K562 (cell line): Measurements from ENCODE around the gene ANKRD13D. TPM values are rescaled to one million over a fixed set of nuclear protein-coding genes. Genes with fewer than 3 reads are reported as not detected.

ENCODE experiments used
- ATAC-seq: fragments of 200-7000 bp; cut with Tn5 transposase; 3 replicates; pipeline ENCODE4 v1.9.1; 2020; ENCODE audit warnings: moderate library complexity
- BruUV-seq: library from RNA; stranded (reverse); fragments of 400-500 nt; replicated peaks from 2 replicates; lab custom pipeline; 2021; lab: Mats Ljungman, UMichigan
- CTCF ChIA-PET: fragments of 300-600 bp; formaldehyde crosslinking; extraction: SDS; loops from one replicate; lab custom pipeline; 2021; ENCODE audit warnings: low intra/inter-chr PET ratio; lab: Yijun Ruan, JAX
- POLR2A ChIA-PET: fragments of 300-600, 350-650 bp; sonication (Branson Sonifier 250); formaldehyde crosslinking; extraction: SDS; loops from one replicate; lab custom pipeline; 2021; ENCODE audit warnings: antibody characterized with exemption, inconsistent platforms; lab: Yijun Ruan, JAX
- DNase-seq, 4 experiments: peaks; one replicate each; pipeline versions ENCODE4 v3.0.0 to v3.0.0-alpha.2; 2011 to 2018; ENCODE audit warnings: low spot score in 3 of 4, mixed read lengths in 3 of 4; ENCODE audit errors: extremely low read depth in 1 of 4
- FAIRE-seq: peaks from 2 replicates; lab custom pipeline; 2011; peaks lifted over from hg19 to GRCh38; lab: Jason Lieb, UNC
- H2AFZ ChIP-seq: 2 replicates; pipeline ENCODE4 v1.6.0; 2011; ENCODE audit warnings: low read depth, low read length, control low read depth, inconsistent platforms
- H3K27ac ChIP-seq: fragments of 200-600 bp; 3 replicates; pipeline ENCODE4 v1.8.0; 2011; ENCODE audit warnings: low read depth, mild to moderate bottlenecking, control low read depth, inconsistent platforms, low read length, moderate library complexity, mixed read lengths; ENCODE audit errors: extremely low read depth
- H3K27me3 ChIP-seq, 2 experiments: fragments of 300-600 bp in 1 of 2; 2 replicates in 1 of 2; 3 replicates in 1 of 2; pipeline versions ENCODE4 v1.6.0 to v1.8.0; 2011; ENCODE audit warnings: inconsistent platforms in 2 of 2, low read length in 2 of 2, mild to moderate bottlenecking in 1 of 2, mixed read lengths in 1 of 2, moderate library complexity in 1 of 2; ENCODE audit not compliant: control insufficient read depth in 2 of 2, insufficient read depth in 2 of 2
- H3K36me3 ChIP-seq: fragments of 300-600 bp; 3 replicates; pipeline ENCODE4 v1.8.0; 2011; ENCODE audit warnings: mild to moderate bottlenecking, low read length, inconsistent platforms; ENCODE audit not compliant: control insufficient read depth, insufficient read depth
- H3K4me1 ChIP-seq, 2 experiments: fragments of 200-600 bp in 1 of 2; replicated peaks in 1 of 2; 2 replicates in 1 of 2; 3 replicates in 1 of 2; pipeline versions ENCODE4 v1.5.1 to v1.8.0; 2011; ENCODE audit warnings: inconsistent platforms in 2 of 2, low read length in 2 of 2, mild to moderate bottlenecking in 1 of 2, mixed read lengths in 1 of 2, moderate library complexity in 1 of 2; ENCODE audit not compliant: control insufficient read depth in 2 of 2, insufficient read depth in 2 of 2
- H3K4me2 ChIP-seq: 2 replicates; pipeline ENCODE4 v1.6.1; 2011; ENCODE audit warnings: low read length, control low read depth, inconsistent platforms, mixed read lengths; ENCODE audit not compliant: insufficient read depth
- H3K4me3 ChIP-seq: fragments of 200-600 bp; sonication (generic), shearing (Covaris generic); 2 replicates; pipeline ENCODE4 v1.5.1; 2016; ENCODE audit warnings: control low read depth, inconsistent platforms
- H3K79me2 ChIP-seq: fragments of 200-600 bp; 3 replicates; pipeline ENCODE4 v1.8.0; 2011; ENCODE audit warnings: low read length, inconsistent platforms; ENCODE audit not compliant: control insufficient read depth, insufficient read depth
- H3K9ac ChIP-seq, 2 experiments: 2 replicates each; pipeline versions ENCODE4 v1.6.0 to v1.6.1; 2011; ENCODE audit warnings: low read depth in 2 of 2, low read length in 2 of 2, control low read depth in 1 of 2, inconsistent platforms in 1 of 2, mild to moderate bottlenecking in 1 of 2, mixed read lengths in 1 of 2; ENCODE audit not compliant: insufficient read depth in 1 of 2
- H3K9me1 ChIP-seq: one replicate; pipeline ENCODE4 v1.6.0; 2011; ENCODE audit warnings: inconsistent platforms, mild to moderate bottlenecking, low read length, moderate library complexity; ENCODE audit not compliant: control insufficient read depth, insufficient read depth
- H3K9me3 ChIP-seq: replicated peaks from 2 replicates; pipeline ENCODE4 v1.5.1; 2011; ENCODE audit warnings: low read depth, low read length, inconsistent platforms; ENCODE audit not compliant: control insufficient read depth, insufficient read depth
- H4K20me1 ChIP-seq: replicated peaks from 2 replicates; pipeline ENCODE4 v1.6.1; 2011; ENCODE audit warnings: low read length, inconsistent platforms, mixed read lengths; ENCODE audit not compliant: control insufficient read depth, insufficient read depth
- ELF1 ChIP-seq: fragments of 200-800 bp; sonication (Bioruptor generic); IDR thresholded peaks from 2 replicates; pipeline ENCODE4 v1.6.1; 2016; ENCODE audit warnings: missing genetic modification characterization, missing compliant biosample characterization
- HLTF ChIP-seq: fragments of 450-650 bp; IDR thresholded peaks from 2 replicates; pipeline ENCODE4 v1.6.1; 2016
- HNRNPL ChIP-seq: fragments of 200-400 bp; formaldehyde crosslinking; IDR thresholded peaks from 2 replicates; pipeline ENCODE4 v1.6.1; 2017; ENCODE audit warnings: low read depth, mild to moderate bottlenecking, low read length
- KDM2B ChIP-seq: fragments of 250-450 bp; sonication (Bioruptor Pico); IDR thresholded peaks from 2 replicates; pipeline ENCODE4 v1.8.0; 2021; ENCODE audit warnings: mild to moderate bottlenecking, moderate library complexity
- NEUROD1 ChIP-seq: fragments of 150-350 bp; IDR thresholded peaks from 2 replicates; pipeline ENCODE4 v1.6.1; 2014; ENCODE audit warnings: borderline replicate concordance, low read length, low read depth; ENCODE audit not compliant: partially characterized antibody
- PCBP1 ChIP-seq: fragments of 200-400 bp; formaldehyde crosslinking; IDR thresholded peaks from 2 replicates; pipeline ENCODE4 v1.6.1; 2018; ENCODE audit warnings: mild to moderate bottlenecking, low read depth, low read length; ENCODE audit not compliant: poor library complexity, severe bottlenecking
- PHB2 ChIP-seq: fragments of 450-650 bp; IDR thresholded peaks from 2 replicates; pipeline ENCODE4 v1.6.1; 2017; ENCODE audit warnings: low read depth
- POLR2A ChIP-seq: fragments of 450-650 bp; conservative IDR thresholded peaks from 2 replicates; pipeline ENCODE4 v1.6.1; 2016
- POLR2G ChIP-seq: fragments of 200-400 bp; formaldehyde crosslinking; IDR thresholded peaks from 2 replicates; pipeline ENCODE4 v1.6.1; 2017; ENCODE audit warnings: low read depth, mild to moderate bottlenecking, antibody characterized with exemption, low read length, moderate library complexity
- ZNF41 ChIP-seq: fragments of 250-450 bp; sonication (Bioruptor Pico); conservative IDR thresholded peaks from 2 replicates; pipeline ENCODE4 v1.4.0; 2020; ENCODE audit warnings: mild to moderate bottlenecking
- ZNF778 ChIP-seq: fragments of 450-650 bp; formaldehyde crosslinking; IDR thresholded peaks from 2 replicates; pipeline ENCODE4 v1.4.0; 2020; ENCODE audit warnings: mild to moderate bottlenecking, moderate library complexity
- ZNF780A ChIP-seq: fragments of 250-450 bp; sonication (Bioruptor Pico); IDR thresholded peaks from 2 replicates; pipeline ENCODE4 v1.5.0; 2021; ENCODE audit warnings: mild to moderate bottlenecking
- WGBS: fragments of 100-300 bp; shearing (Covaris generic); methylation state at CpG from one replicate; pipeline ENCODE4 v1.1.6; 2016; ENCODE audit warnings: low coverage, mixed read lengths; ENCODE audit not compliant: insufficient coverage; ENCODE audit errors: missing lambda C conversion rate; 5-methylcytosine and 5-hydroxymethylcytosine counted together
- in situ Hi-C: fragments of 300-500 bp; cut with MboI; formaldehyde crosslinking; loops from 4 replicates; pipeline ENCODE4 v1.15.0; 2018; ENCODE audit warnings: inconsistent platforms, mixed read lengths
- intact Hi-C: fragments of 100-400 bp; cut with micrococcal nuclease; formaldehyde crosslinking; loops from 2 replicates; pipeline ENCODE4 v1.14.2; 2022
- polyA plus RNA-seq, 8 experiments: library from polyadenylated mRNA; depleted of rRNA in 4 of 8; stranded (reverse) in 5 of 8; unstranded in 3 of 8; fragments of >200 nt; fragmentation: Nextera tagmentation in 2 of 8; fragmentation: Illumina TruSeq in 1 of 8; extraction: Ambion mirVana in 2 of 8; extraction: Trizol in 1 of 8; gene quantifications; 2 replicates each; pipeline versions ENCODE4 v1.2.1 to v1.2.3, GENCODE V29; 2011 to 2014; ENCODE audit warnings: inconsistent platforms in 1 of 8, missing spikeins in 1 of 8
- total RNA-seq, 7 experiments: library from RNA; depleted of rRNA in 6 of 7; stranded (reverse); fragments of >200 nt in 6 of 7; fragmentation: Illumina TruSeq in 2 of 7; extraction: Trizol in 2 of 7; gene quantifications; 2 replicates each; pipeline versions ENCODE4 v1.2.1 to v1.2.3, GENCODE V29; 2011 to 2021; ENCODE audit warnings: low replicate concordance in 1 of 7
- TF ChIP-seq, protein P1 (sequence below): IDR thresholded peaks from 2 replicates; pipeline ENCODE4 v1.6.1; 2016; ENCODE audit warnings: missing genetic modification characterization, missing compliant biosample characterization
- TF ChIP-seq, protein P2 (sequence below): sonication (generic); formaldehyde crosslinking; IDR thresholded peaks from 2 replicates; pipeline ENCODE4 v1.8.1; 2023; ENCODE audit warnings: mild to moderate bottlenecking, missing genetic modification reagents
- TF ChIP-seq, protein P3 (sequence below): fragments of 250-450 bp; sonication (Bioruptor Pico); IDR thresholded peaks from 2 replicates; pipeline ENCODE4 v1.8.0; 2021; ENCODE audit warnings: mild to moderate bottlenecking, moderate library complexity

Gene ANKRD13D
- total and polyA plus RNA-seq, 9 of the 15 experiments (the other 6 are each of a cell fraction or from before 2014, with no cell fraction given), result 0.94 to 40.9 (median 22.4) TPM

DNA sequence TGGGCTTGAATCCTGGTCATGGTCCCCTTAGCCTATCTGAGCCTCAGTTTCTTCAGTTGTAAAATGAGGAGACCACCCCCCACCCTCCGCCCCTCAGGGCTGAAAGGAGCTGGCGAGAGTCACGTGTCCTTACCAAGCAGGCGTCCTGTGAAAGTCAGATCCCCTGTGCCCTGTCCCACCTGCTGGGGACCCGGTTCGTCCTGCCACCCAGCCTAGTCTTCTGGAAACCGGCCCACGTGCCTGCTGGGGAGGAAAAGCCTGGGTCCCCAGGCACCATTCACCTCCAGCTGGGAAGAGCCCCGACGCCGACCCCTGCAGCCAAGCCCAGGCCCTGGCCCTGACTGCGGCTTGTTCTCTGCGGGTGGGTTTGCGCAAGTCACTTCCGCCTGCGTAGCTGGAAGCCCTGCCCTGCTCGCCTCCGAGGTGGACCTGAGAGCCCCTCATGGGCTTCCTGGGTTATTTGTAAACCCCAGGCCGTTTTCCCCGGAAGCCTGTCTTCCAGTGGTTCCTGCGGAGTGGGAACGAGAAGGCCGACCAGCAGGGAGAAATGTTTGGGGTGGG lies 13.5 kb downstream of the ANKRD13D start (continued):
- TF ChIP-seq, protein P1, sequence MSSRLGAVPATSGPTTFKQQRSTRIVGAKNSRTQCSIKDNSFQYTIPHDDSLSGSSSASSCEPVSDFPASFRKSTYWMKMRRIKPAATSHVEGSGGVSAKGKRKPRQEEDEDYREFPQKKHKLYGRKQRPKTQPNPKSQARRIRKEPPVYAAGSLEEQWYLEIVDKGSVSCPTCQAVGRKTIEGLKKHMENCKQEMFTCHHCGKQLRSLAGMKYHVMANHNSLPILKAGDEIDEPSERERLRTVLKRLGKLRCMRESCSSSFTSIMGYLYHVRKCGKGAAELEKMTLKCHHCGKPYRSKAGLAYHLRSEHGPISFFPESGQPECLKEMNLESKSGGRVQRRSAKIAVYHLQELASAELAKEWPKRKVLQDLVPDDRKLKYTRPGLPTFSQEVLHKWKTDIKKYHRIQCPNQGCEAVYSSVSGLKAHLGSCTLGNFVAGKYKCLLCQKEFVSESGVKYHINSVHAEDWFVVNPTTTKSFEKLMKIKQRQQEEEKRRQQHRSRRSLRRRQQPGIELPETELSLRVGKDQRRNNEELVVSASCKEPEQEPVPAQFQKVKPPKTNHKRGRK, result no peak
- peak; percentile 45 for TF ChIP-seq POLR2A
- TF ChIP-seq ZNF778 (CRISPR knock-in tag), result no peak
- TF ChIP-seq PHB2, result no peak
- no peak for TF ChIP-seq ELF1
- TF ChIP-seq NEUROD1, result no peak
- no peak for TF ChIP-seq ZNF780A (CRISPR knock-in tag)
- TF ChIP-seq, all 486 proteins: peak for 5

DNA sequence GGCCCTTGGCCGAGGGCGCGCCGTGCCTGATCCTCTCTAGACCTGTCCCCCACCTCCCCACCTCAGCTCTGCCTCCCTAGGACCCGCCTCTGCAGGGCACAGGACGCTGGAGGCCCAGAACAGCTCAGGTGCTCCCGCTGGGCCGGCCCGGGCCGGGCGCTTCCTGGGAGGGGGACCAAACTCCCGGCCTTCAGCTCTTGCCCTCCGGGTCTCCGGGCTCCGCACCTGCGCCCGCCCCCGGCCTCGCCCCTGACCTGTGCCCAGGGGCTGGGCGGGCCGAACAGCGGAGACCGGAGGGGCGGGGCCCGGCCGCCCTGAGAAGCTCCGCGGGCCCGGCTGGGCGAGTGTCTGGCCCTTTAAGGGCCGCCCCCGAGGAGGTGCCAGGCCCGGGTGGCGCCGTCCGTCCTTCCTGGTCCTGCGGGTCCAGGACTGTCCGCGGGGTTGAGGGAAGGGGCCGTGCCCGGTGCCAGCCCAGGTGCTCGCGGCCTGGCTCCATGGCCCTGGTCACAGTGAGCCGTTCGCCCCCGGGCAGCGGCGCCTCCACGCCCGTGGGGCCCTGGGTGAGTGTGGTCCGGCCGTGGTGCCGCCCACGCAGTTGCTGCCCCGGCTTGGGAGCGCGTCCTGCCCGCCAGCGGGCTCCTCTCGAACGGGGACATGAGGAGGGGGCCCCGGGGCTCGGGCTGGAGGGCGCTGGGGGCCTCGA lies 14.2 kb downstream of the ANKRD13D start, which contains the start of gene SSH3:
TSS of gene SSH3 (plus strand) at position 399 of the 703 bp plus-strand sequence. CDS start at position 495, 96 bp downstream.
- Histone ChIP-seq H3K27me3 (no peaks in the 10 kb centered on the region), H3K9me3 (no peaks in the 10 kb centered on the region), H4K20me1 (no peaks in the 10 kb centered on the region), H2AFZ (no peak within 1 kb of the TSS), H3K9ac (no peak within 1 kb of the TSS), H3K9me1 (no peaks in the 10 kb centered on the region), H3K79me2 (no peaks in the 10 kb centered on the region), H3K4me3 (no peak within 1 kb of the TSS), H3K4me1 (peaks cover 0 to 43% of the 10 kb centered on the region in 2 experiments; a peak in 2 of 5 replicates), H3K4me2 (no peak within 1 kb of the TSS), H3K27ac (no peak within 1 kb of the TSS), H3K36me3 (peaks cover 38% of the 10 kb centered on the region; the same call in 2 of the 3 replicates)
- POLR2A ChIA-PET, result interaction anchor here (0.7 to 2.1 kb wide), 2 partner anchors 9 to 11 kb away, joined by 3 to 10 read pairs; no protein-coding TSS in a partner anchor
- CTCF ChIA-PET, result no interaction called here
- in situ Hi-C loops (no loop called here), intact Hi-C loops (no loop called here)
- no peak for FAIRE-seq
- DNase-seq, result peak in 1 of 4 experiments; percentile 8
- 82% methylated on average over 2 of the region's 65 CpGs for WGBS
- BruUV-seq, result no TSS peak
- ATAC-seq, result peak; percentile 10; the same call in 2 of the 3 replicates
- TF ChIP-seq HNRNPL (peak; percentile 88), HLTF (no peak), KDM2B (CRISPR knock-in tag) (no peak), ZNF41 (CRISPR knock-in tag) (no peak), POLR2G (peak; percentile 49), PCBP1 (peak; percentile 39)
- TF ChIP-seq, protein P2, sequence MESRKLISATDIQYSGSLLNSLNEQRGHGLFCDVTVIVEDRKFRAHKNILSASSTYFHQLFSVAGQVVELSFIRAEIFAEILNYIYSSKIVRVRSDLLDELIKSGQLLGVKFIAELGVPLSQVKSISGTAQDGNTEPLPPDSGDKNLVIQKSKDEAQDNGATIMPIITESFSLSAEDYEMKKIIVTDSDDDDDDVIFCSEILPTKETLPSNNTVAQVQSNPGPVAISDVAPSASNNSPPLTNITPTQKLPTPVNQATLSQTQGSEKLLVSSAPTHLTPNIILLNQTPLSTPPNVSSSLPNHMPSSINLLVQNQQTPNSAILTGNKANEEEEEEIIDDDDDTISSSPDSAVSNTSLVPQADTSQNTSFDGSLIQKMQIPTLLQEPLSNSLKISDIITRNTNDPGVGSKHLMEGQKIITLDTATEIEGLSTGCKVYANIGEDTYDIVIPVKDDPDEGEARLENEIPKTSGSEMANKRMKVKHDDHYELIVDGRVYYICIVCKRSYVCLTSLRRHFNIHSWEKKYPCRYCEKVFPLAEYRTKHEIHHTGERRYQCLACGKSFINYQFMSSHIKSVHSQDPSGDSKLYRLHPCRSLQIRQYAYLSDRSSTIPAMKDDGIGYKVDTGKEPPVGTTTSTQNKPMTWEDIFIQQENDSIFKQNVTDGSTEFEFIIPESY (CRISPR knock-in tag), result peak; percentile 9
- TF ChIP-seq, protein P3, sequence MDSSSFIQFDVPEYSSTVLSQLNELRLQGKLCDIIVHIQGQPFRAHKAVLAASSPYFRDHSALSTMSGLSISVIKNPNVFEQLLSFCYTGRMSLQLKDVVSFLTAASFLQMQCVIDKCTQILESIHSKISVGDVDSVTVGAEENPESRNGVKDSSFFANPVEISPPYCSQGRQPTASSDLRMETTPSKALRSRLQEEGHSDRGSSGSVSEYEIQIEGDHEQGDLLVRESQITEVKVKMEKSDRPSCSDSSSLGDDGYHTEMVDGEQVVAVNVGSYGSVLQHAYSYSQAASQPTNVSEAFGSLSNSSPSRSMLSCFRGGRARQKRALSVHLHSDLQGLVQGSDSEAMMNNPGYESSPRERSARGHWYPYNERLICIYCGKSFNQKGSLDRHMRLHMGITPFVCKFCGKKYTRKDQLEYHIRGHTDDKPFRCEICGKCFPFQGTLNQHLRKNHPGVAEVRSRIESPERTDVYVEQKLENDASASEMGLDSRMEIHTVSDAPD (CRISPR knock-in tag), result no peak
